Measurements from ENCODE around the gene PGAP6. TPM values are rescaled to one million over a fixed set of nuclear protein-coding genes. Genes with fewer than 3 reads are reported as not detected.
A peak's percentile ranks its signal among the peaks of the same experiment; 100 is the strongest.

The PGAP6 gene
- total and polyA plus RNA-seq, 9 of the 15 experiments (the other 6 are each of a cell fraction or from before 2014, with no cell fraction given) = 0.45 to 50.2 (median 39.3) TPM

- 75% methylated on average over 10 of the region's 12 CpGs for WGBS (ENCODE audit: insufficient coverage, low coverage, missing lambda C conversion rate)
- BruUV-seq (replicated peaks) = no TSS peak
- FAIRE-seq (no peak), ATAC-seq (no peak), DNase-seq (ENCODE audit: extremely low read depth in 1 of 4, low spot score in 3 of 4) (no peak)
- Histone ChIP-seq H4K20me1 (replicated peaks; ENCODE audit: control insufficient read depth, insufficient read depth, low read length) (no peaks in the 10 kb centered on the region; the same call in 1 of the 2 replicates), H3K4me2 (ENCODE audit: insufficient read depth, low read length) (no peak overlapping the region), H3K36me3 (ENCODE audit: control insufficient read depth, insufficient read depth, low read length) (peaks cover 17% of the 10 kb centered on the region), H3K9ac (ENCODE audit: insufficient read depth in 1 of 2, low read depth in 2 of 2, low read length in 2 of 2) (peak overlapping the region in 1 of 2 experiments; percentile 90; a peak in 2 of 4 replicates), H3K27me3 (ENCODE audit: control insufficient read depth in 2 of 2, insufficient read depth in 2 of 2, low read length in 2 of 2) (no peaks in the 10 kb centered on the region), H3K9me3 (replicated peaks; ENCODE audit: control insufficient read depth, insufficient read depth, low read depth, low read length) (no peaks in the 10 kb centered on the region), H3K4me1 (replicated peaks in 1 of 2; ENCODE audit: control insufficient read depth in 2 of 2, insufficient read depth in 2 of 2, low read length in 2 of 2) (peaks cover 22 to 48% of the 10 kb centered on the region in 2 experiments), H2AFZ (ENCODE audit: low read depth, low read length) (no peak overlapping the region), H3K27ac (ENCODE audit: extremely low read depth, low read depth, low read length) (no peak overlapping the region), H3K9me1 (ENCODE audit: control insufficient read depth, insufficient read depth, low read length) (peaks cover 2% of the 10 kb centered on the region), H3K79me2 (ENCODE audit: control insufficient read depth, insufficient read depth, low read length) (peaks cover 27% of the 10 kb centered on the region), H3K4me3 (no peak overlapping the region)
- ChIA-PET POLR2A (interaction anchor here (1.0 kb wide), 1 partner anchor 8 kb away, joined by 3 read pairs; no protein-coding TSS in a partner anchor), CTCF (ENCODE audit: low intra/inter-chr PET ratio) (no interaction called here)
- in situ Hi-C loops (cut with MboI) (no loop called here), intact Hi-C loops (cut with micrococcal nuclease) (loop anchor here (5.0 kb wide), 1 partner anchor 117 kb away; no protein-coding TSS in a partner anchor)
- TF ChIP-seq PKNOX1 (IDR thresholded peaks at IDR 0.05) (no peak), THRA (IDR thresholded peaks at IDR 0.05) (no peak), ZNF79 (CRISPR knock-in tag; IDR thresholded peaks at IDR 0.05; ENCODE audit: low read depth) (no peak), ZBTB2 (IDR thresholded peaks at IDR 0.05) (no peak), NCOA2 (IDR thresholded peaks at IDR 0.05; ENCODE audit: partially characterized antibody in 2 of 2) (no peak), EGR1 (conservative IDR thresholded peaks at IDR 0.05) (no peak), ARID3B (CRISPR knock-in tag; IDR thresholded peaks at IDR 0.05; ENCODE audit: borderline replicate concordance) (no peak)
These were observed 27.4 kb downstream of the PGAP6 start for GRCh38 chr16:354291-354881.

All from K562 (cell line).